ENCODE data around the gene ARIH2.
"Not testable (repeated sequence)": the region's sequence is repeated elsewhere in the genome, so short reads cannot be mapped to it uniquely, and the experiment has no call there.

Gene ARIH2

GRCh38 chr3:48918388-48919214, at the start of gene ARIH2:
ARIH2 (plus strand) TSS chr3:48918842; CDS start chr3:48927559, 8,717 bp downstream.
- peak; percentile 72 for DNase-seq (ENCODE audit: low read depth, low spot score)

- no peak for DNase-seq (ENCODE audit: low read depth, low spot score)
These were observed 41.0 kb upstream of the ARIH2 start for GRCh38 chr3:48877671-48878070.

GRCh38 chr3:48879307-48879993, 39.2 kb upstream of the ARIH2 start:
- no peak for DNase-seq (ENCODE audit: low read depth, low spot score)

- DNase-seq (ENCODE audit: low read depth, low spot score): no peak
These were observed 38.7 kb upstream of the ARIH2 start for GRCh38 chr3:48879994-48880377.

- DNase-seq (ENCODE audit: low read depth, low spot score): no peak
These were observed 37.6 kb upstream of the ARIH2 start for GRCh38 chr3:48881006-48881405.

- DNase-seq (ENCODE audit: low read depth, low spot score): no peak
These were observed 37.0 kb upstream of the ARIH2 start for GRCh38 chr3:48881652-48882114.

GRCh38 chr3:48885753-48886152, 32.9 kb upstream of the ARIH2 start:
- no peak for DNase-seq (ENCODE audit: low read depth, low spot score)

- no peak for DNase-seq (ENCODE audit: low read depth, low spot score)
These were observed 27.0 kb upstream of the ARIH2 start for GRCh38 chr3:48891606-48892005.

- no peak for DNase-seq (ENCODE audit: low read depth, low spot score)
These were observed 24.1 kb upstream of the ARIH2 start for GRCh38 chr3:48894516-48894915.

GRCh38 chr3:48896936-48897335, 21.7 kb upstream of the ARIH2 start:
- DNase-seq (ENCODE audit: low read depth, low spot score): no peak

GRCh38 chr3:48897460-48898376, 20.9 kb upstream of the ARIH2 start:
- no peak for DNase-seq (ENCODE audit: low read depth, low spot score)

- peak; percentile 86 for DNase-seq (ENCODE audit: low read depth, low spot score)
These were observed 20.0 kb upstream of the ARIH2 start, which contains the start of gene SLC25A20 for GRCh38 chr3:48898383-48899234. SLC25A20 (minus strand) TSS chr3:48898882; CDS start chr3:48898794, 88 bp downstream.

GRCh38 chr3:48899273-48899672, 19.4 kb upstream of the ARIH2 start:
- DNase-seq (ENCODE audit: low read depth, low spot score): no peak

GRCh38 chr3:48907026-48907425, 11.6 kb upstream of the ARIH2 start:
- DNase-seq (ENCODE audit: low read depth, low spot score): not testable (repeated sequence)

GRCh38 chr3:48915296-48915695, 3.3 kb upstream of the ARIH2 start:
- no peak for DNase-seq (ENCODE audit: low read depth, low spot score)

- no peak for DNase-seq (ENCODE audit: low read depth, low spot score)
These were observed 835 bp downstream of the ARIH2 start for GRCh38 chr3:48919215-48920138.

GRCh38 chr3:48926425-48927392, 8.1 kb downstream of the ARIH2 start:
- DNase-seq (ENCODE audit: low read depth, low spot score): no peak

GRCh38 chr3:48927928-48928327, 9.3 kb downstream of the ARIH2 start:
- no peak for DNase-seq (ENCODE audit: low read depth, low spot score)
